Cardiac muscle cell (in vitro differentiated cells and primary cell): ENCODE results near the gene OR52M1. TPM values are rescaled to one million over a fixed set of nuclear protein-coding genes. Genes with fewer than 3 reads are reported as not detected.

Source experiments
- DNase-seq, 2 donors: peaks; one replicate each; pipeline versions ENCODE4 v3.0.0 to v3.0.0-alpha.2; 2010 to 2017; ENCODE audit warnings: low read depth in 1 of 2, low spot score in 1 of 2
- H3K27ac ChIP-seq: fragments of 200-600 bp; sonication (generic); 2 replicates; pipeline ENCODE4 v1.5.1; 2016
- H3K27me3 ChIP-seq: fragments of 200-600 bp; sonication (generic); 2 replicates; pipeline ENCODE4 v1.6.0; 2016; ENCODE audit warnings: control low read depth
- H3K36me3 ChIP-seq: fragments of 200-600 bp; sonication (generic); 2 replicates; pipeline ENCODE4 v1.5.1; 2016; ENCODE audit warnings: control low read depth
- H3K4me1 ChIP-seq: fragments of 200-600 bp; sonication (generic); 2 replicates; pipeline ENCODE4 v1.8.1; 2017; ENCODE audit warnings: low read depth, mild to moderate bottlenecking, mixed run types
- H3K4me3 ChIP-seq: fragments of 200-600 bp; sonication (generic); 2 replicates; pipeline ENCODE4 v1.5.1; 2016; ENCODE audit warnings: mild to moderate bottlenecking
- H3K9me3 ChIP-seq: fragments of 200-600 bp; sonication (generic); 2 replicates; pipeline ENCODE4 v1.5.1; 2017; ENCODE audit warnings: low read depth, mild to moderate bottlenecking, control low read depth
- polyA plus RNA-seq: library from polyadenylated mRNA; unstranded; fragments of >200 nt; fragmentation: Nextera tagmentation; extraction: Ambion mirVana; gene quantifications from 2 replicates; pipeline ENCODE4 v1.2.1, GENCODE V29; 2016
- total RNA-seq: library from RNA; depleted of rRNA; stranded (reverse); fragments of >200 nt; gene quantifications from 2 replicates; pipeline ENCODE4 v1.2.3, GENCODE V29; 2016
- TF ChIP-seq, protein P1 (sequence below): IDR thresholded peaks from 2 replicates; pipeline ENCODE4 v1.5.1; 2012; ENCODE audit warnings: low read depth, mild to moderate bottlenecking, low read length

OR52M1 gene
- total and polyA plus RNA-seq, 2 experiments from 2014 or later, result not detected

- no peaks in the 10 kb centered on the region for H3K36me3 ChIP-seq
- H3K27ac ChIP-seq, result no peak overlapping the region
- DNase-seq, result no peak
- no peak overlapping the region for H3K4me3 ChIP-seq
- H3K9me3 ChIP-seq, result no peaks in the 10 kb centered on the region
- TF ChIP-seq, protein P1, sequence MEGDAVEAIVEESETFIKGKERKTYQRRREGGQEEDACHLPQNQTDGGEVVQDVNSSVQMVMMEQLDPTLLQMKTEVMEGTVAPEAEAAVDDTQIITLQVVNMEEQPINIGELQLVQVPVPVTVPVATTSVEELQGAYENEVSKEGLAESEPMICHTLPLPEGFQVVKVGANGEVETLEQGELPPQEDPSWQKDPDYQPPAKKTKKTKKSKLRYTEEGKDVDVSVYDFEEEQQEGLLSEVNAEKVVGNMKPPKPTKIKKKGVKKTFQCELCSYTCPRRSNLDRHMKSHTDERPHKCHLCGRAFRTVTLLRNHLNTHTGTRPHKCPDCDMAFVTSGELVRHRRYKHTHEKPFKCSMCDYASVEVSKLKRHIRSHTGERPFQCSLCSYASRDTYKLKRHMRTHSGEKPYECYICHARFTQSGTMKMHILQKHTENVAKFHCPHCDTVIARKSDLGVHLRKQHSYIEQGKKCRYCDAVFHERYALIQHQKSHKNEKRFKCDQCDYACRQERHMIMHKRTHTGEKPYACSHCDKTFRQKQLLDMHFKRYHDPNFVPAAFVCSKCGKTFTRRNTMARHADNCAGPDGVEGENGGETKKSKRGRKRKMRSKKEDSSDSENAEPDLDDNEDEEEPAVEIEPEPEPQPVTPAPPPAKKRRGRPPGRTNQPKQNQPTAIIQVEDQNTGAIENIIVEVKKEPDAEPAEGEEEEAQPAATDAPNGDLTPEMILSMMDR, result no peak
- H3K27me3 ChIP-seq, result no peaks in the 10 kb centered on the region
- H3K4me1 ChIP-seq, result no peaks in the 10 kb centered on the region
Measured at GRCh38 chr11:4569075-4569474, 24.1 kb downstream of the OR52M1 start.

GRCh38 chr11:4576880-4577279, 31.9 kb downstream of the OR52M1 start:
- no peaks in the 10 kb centered on the region for H3K27me3 ChIP-seq
- TF ChIP-seq, protein P1, result no peak
- H3K36me3 ChIP-seq, result no peaks in the 10 kb centered on the region
- no peaks in the 10 kb centered on the region for H3K4me1 ChIP-seq
- no peak overlapping the region for H3K4me3 ChIP-seq
- no peaks in the 10 kb centered on the region for H3K9me3 ChIP-seq
- no peak for DNase-seq
- no peak overlapping the region for H3K27ac ChIP-seq

GRCh38 chr11:4577761-4578160, 32.8 kb downstream of the OR52M1 start:
- no peak for DNase-seq
- no peaks in the 10 kb centered on the region for H3K4me1 ChIP-seq
- H3K36me3 ChIP-seq, result no peaks in the 10 kb centered on the region
- no peaks in the 10 kb centered on the region for H3K9me3 ChIP-seq
- H3K4me3 ChIP-seq, result no peak overlapping the region
- TF ChIP-seq, protein P1, result no peak
- H3K27me3 ChIP-seq, result no peaks in the 10 kb centered on the region
- H3K27ac ChIP-seq, result no peak overlapping the region

DNA sequence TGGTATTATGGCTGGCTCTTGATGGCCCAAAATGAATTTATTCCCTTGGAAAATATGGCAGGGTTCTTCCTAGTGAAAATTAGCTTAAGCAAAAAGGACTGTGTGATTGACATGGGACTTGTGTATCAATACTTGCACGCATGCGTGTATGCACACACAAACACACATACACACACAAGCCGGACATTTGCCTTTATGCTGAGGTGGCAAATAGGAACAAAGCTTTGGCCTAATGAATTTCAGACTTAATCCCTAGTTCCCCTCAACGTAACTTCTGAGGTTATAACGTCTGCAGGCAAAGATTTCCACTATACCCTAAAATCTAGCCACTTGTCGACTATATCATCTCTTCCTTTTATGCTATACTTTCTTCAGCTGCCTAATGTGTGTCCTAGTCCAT, 33.6 kb downstream of the OR52M1 start:
- no peaks in the 10 kb centered on the region for H3K27me3 ChIP-seq
- H3K9me3 ChIP-seq, result no peaks in the 10 kb centered on the region
- no peaks in the 10 kb centered on the region for H3K36me3 ChIP-seq
- no peak overlapping the region for H3K4me3 ChIP-seq
- H3K4me1 ChIP-seq, result no peaks in the 10 kb centered on the region
- TF ChIP-seq, protein P1, result no peak
- no peak overlapping the region for H3K27ac ChIP-seq
- DNase-seq, result no peak

- H3K27me3 ChIP-seq, result no peaks in the 10 kb centered on the region
- no peak for DNase-seq
- TF ChIP-seq, protein P1, result no peak
- no peak overlapping the region for H3K27ac ChIP-seq
- no peaks in the 10 kb centered on the region for H3K9me3 ChIP-seq
- H3K4me3 ChIP-seq, result no peak overlapping the region
- no peaks in the 10 kb centered on the region for H3K4me1 ChIP-seq
- no peaks in the 10 kb centered on the region for H3K36me3 ChIP-seq
Measured at GRCh38 chr11:4580124-4580523, 35.1 kb downstream of the OR52M1 start.

- Histone ChIP-seq H3K9me3 (no peaks in the 10 kb centered on the region), H3K27ac (no peak within 1 kb of the TSS), H3K27me3 (no peaks in the 10 kb centered on the region), H3K4me3 (no peak within 1 kb of the TSS), H3K36me3 (no peaks in the 10 kb centered on the region), H3K4me1 (no peaks in the 10 kb centered on the region)
- DNase-seq, result no peak
- TF ChIP-seq, protein P1, result no peak
Measured at GRCh38 chr11:4581443-4581842, 36.5 kb downstream of the OR52M1 start, which contains the start of gene OR52I2. Gene OR52I2, plus strand, starts transcription at chr11:4581743.
